ENCODE results near the gene NEK1. TPM values are rescaled to one million over a fixed set of nuclear protein-coding genes. Genes with fewer than 3 reads are reported as not detected.

The NEK1 gene
- total and polyA plus RNA-seq, 3 donors from 2014 or later = 10.3 to 27.9 (median 25.5) TPM

DNA sequence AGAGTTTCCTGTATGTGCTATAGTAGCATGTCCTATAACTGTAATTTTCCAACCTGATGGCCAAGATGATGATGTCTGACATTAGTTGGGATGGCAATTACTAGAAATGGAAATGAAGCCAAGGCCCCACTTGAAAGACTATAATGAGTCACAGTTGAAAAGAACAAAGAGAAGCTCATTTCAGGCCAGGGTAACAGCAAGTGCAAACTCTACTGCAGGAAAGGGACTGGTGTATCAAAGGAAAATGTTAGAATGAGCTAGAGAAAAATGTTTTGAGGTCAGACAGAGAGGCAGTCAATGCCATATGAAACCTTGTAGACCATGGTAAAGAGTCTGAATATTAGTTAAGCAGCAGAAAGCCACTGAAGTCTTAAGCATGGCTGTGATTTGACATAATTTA, 195.4 kb downstream of the NEK1 start:
- Histone ChIP-seq H3K36me3 (ENCODE audit: low read depth, missing control alignments) (no peaks in the 10 kb centered on the region), H3K4me3 (no peak overlapping the region), H3K27ac (no peak overlapping the region), H3K27me3 (no peaks in the 10 kb centered on the region), H3K9me3 (no peaks in the 10 kb centered on the region), H3K4me1 (no peaks in the 10 kb centered on the region)
- TF ChIP-seq CTCF (IDR thresholded peaks at IDR 0.05) (no peak), POLR2A (IDR thresholded peaks at IDR 0.05) (no peak)
- no peak for DNase-seq
- intact Hi-C loops (cut with DNase I; ENCODE audit: low total_unique reads) = no loop called here

GRCh38 chr4:169416461-169416860, 195.9 kb downstream of the NEK1 start:
- no peaks in the 10 kb centered on the region for H3K36me3 ChIP-seq (ENCODE audit: low read depth, missing control alignments)
- no peak overlapping the region for H3K4me3 ChIP-seq
- H3K9me3 ChIP-seq = no peaks in the 10 kb centered on the region
- H3K27me3 ChIP-seq = no peaks in the 10 kb centered on the region
- DNase-seq = no peak
- H3K4me1 ChIP-seq = no peaks in the 10 kb centered on the region
- intact Hi-C loops (cut with DNase I; ENCODE audit: low total_unique reads) = no loop called here
- TF ChIP-seq CTCF (IDR thresholded peaks at IDR 0.05) (no peak), POLR2A (IDR thresholded peaks at IDR 0.05) (no peak)
- WGBS, 2 donors = 93 to 94% methylated on average over 4 of the region's 4 CpGs
- H3K27ac ChIP-seq = no peak overlapping the region

DNA sequence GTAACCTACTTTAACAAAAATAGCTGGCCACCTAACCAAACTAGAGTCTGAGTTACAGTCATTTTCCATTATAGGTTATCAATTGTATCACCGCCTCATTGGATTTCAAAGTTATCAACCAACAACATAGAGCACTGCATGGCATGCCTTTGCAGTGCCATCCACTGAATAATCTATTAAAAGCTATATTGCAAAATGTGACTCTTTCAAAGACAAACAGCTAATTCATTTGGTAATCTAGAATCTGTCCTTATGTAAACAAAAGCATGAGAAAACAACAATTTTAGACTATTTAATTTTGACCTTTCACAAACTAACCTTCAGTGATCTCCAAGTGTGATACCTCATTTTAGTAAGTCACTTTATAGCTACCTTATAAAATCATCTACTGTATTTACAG, 197.5 kb downstream of the NEK1 start:
- H3K27ac ChIP-seq = no peak overlapping the region
- no peaks in the 10 kb centered on the region for H3K36me3 ChIP-seq (ENCODE audit: low read depth, missing control alignments)
- no peak for TF ChIP-seq POLR2A (IDR thresholded peaks at IDR 0.05)
- no peak for TF ChIP-seq CTCF (IDR thresholded peaks at IDR 0.05)
- no peaks in the 10 kb centered on the region for H3K9me3 ChIP-seq
- H3K27me3 ChIP-seq = no peaks in the 10 kb centered on the region
- DNase-seq = no peak
- 93 to 100% methylated on average over 1 of the region's 1 CpG for WGBS, 2 donors
- intact Hi-C loops (cut with DNase I; ENCODE audit: low total_unique reads) = no loop called here
- no peak overlapping the region for H3K4me3 ChIP-seq
- no peaks in the 10 kb centered on the region for H3K4me1 ChIP-seq

GRCh38 chr4:169412046-169412445, 200.3 kb downstream of the NEK1 start:
- intact Hi-C loops (cut with DNase I; ENCODE audit: low total_unique reads) = no loop called here
- H3K4me3 ChIP-seq = no peak overlapping the region
- H3K27me3 ChIP-seq = no peaks in the 10 kb centered on the region
- no peaks in the 10 kb centered on the region for H3K9me3 ChIP-seq
- H3K36me3 ChIP-seq (ENCODE audit: low read depth, missing control alignments) = no peaks in the 10 kb centered on the region
- H3K4me1 ChIP-seq = no peaks in the 10 kb centered on the region
- TF ChIP-seq POLR2A (IDR thresholded peaks at IDR 0.05) (no peak), CTCF (IDR thresholded peaks at IDR 0.05) (no peak)
- no peak overlapping the region for H3K27ac ChIP-seq
- DNase-seq = no peak

DNA sequence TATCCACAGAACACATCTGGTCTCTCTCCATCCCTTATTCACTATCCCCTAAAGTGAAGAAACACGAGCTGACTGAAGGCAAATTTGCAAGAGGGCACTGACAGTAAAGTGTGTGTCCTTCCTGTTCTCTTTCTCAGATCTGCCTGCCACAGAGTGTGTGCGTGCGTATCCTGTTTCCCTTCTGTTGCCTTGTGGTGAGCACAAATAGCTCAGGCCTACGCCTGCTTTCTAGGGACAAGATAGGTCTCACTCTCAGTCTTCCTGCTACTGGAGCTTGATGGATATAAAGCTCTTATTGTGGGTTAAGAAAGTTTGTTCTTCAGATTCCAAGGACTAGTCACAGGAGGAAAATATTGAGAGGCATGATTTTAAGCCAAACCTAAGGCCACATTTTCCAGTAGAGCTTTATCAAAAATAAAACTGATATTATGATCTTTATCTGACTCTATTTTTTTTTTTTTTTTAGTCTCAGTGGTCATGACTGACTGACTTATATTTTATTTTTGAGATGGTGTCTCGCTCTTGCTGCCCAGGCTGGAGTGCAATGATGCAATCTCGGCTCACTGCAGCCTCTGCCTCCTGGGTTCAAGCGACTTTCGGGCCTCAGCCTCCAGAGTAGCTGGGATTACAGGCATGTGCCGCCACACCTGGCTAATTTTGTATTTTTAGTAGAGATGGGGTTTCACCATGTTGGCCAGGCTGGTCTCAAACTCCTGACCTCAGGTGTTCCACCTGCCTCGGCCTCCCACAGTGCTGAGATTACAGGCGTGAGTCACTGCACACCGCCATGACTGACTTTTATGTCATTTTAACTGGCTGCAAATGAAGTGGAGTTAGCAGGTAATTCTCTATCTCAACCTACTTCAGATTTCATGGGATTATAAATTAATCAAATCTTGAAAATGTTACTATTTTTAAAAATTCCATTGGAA, 201.3 kb downstream of the NEK1 start:
- no peak for DNase-seq
- intact Hi-C loops (cut with DNase I; ENCODE audit: low total_unique reads) = no loop called here
- WGBS, 2 donors = 76 to 81% methylated on average over 12 of the region's 12 CpGs

More for the DNA sequence above, 201.3 kb downstream of the NEK1 start:
- Histone ChIP-seq H3K27me3 (no peaks in the 10 kb centered on the region), H3K4me1 (no peaks in the 10 kb centered on the region), H3K4me3 (no peak overlapping the region), H3K36me3 (ENCODE audit: low read depth, missing control alignments) (no peaks in the 10 kb centered on the region), H3K27ac (no peak overlapping the region), H3K9me3 (no peaks in the 10 kb centered on the region)
- TF ChIP-seq CTCF (IDR thresholded peaks at IDR 0.05) (no peak), POLR2A (IDR thresholded peaks at IDR 0.05) (no peak)

All from testis (tissue), 3 donors.